ENCODE measurements around the gene MDGA2. TPM values are rescaled to one million over a fixed set of nuclear protein-coding genes. Genes with fewer than 3 reads are reported as not detected.

MDGA2 gene
- total and polyA plus RNA-seq, 9 of the 15 experiments (the other 6 are each of a cell fraction or from before 2014, with no cell fraction given), result 0.01 to 0.18 (median 0.03) TPM; not detected in 5

- TF ChIP-seq L3MBTL2 (IDR thresholded peaks at IDR 0.05) (no peak), MXI1 (IDR thresholded peaks at IDR 0.05; ENCODE audit: low read depth, low read length) (no peak), NFXL1 (CRISPR knock-in tag; IDR thresholded peaks at IDR 0.05) (no peak), PHF8 (IDR thresholded peaks at IDR 0.05; ENCODE audit: borderline replicate concordance, low read length) (no peak), NRF1 (conservative IDR thresholded peaks at IDR 0.05 in 1 of 2, IDR thresholded peaks at IDR 0.05 in 1 of 2) (no peak), ZNF311 (CRISPR knock-in tag; IDR thresholded peaks at IDR 0.05) (no peak), ILK (tag; IDR thresholded peaks at IDR 0.05; ENCODE audit: borderline replicate concordance, low read depth) (no peak), HMBOX1 (IDR thresholded peaks at IDR 0.05) (no peak), ZNF589 (CRISPR knock-in tag; IDR thresholded peaks at IDR 0.05; ENCODE audit: low read depth) (no peak), FUS (optimal IDR thresholded peaks at IDR 0.05; ENCODE audit: low read depth, low read length) (no peak)
- TF ChIP-seq, protein P1, sequence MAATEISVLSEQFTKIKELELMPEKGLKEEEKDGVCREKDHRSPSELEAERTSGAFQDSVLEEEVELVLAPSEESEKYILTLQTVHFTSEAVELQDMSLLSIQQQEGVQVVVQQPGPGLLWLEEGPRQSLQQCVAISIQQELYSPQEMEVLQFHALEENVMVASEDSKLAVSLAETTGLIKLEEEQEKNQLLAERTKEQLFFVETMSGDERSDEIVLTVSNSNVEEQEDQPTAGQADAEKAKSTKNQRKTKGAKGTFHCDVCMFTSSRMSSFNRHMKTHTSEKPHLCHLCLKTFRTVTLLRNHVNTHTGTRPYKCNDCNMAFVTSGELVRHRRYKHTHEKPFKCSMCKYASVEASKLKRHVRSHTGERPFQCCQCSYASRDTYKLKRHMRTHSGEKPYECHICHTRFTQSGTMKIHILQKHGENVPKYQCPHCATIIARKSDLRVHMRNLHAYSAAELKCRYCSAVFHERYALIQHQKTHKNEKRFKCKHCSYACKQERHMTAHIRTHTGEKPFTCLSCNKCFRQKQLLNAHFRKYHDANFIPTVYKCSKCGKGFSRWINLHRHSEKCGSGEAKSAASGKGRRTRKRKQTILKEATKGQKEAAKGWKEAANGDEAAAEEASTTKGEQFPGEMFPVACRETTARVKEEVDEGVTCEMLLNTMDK (IDR thresholded peaks at IDR 0.05; ENCODE audit: borderline replicate concordance, insufficient read depth, low read depth, low read length, poor library complexity, severe bottlenecking), result no peak
- TF ChIP-seq, protein P2, sequence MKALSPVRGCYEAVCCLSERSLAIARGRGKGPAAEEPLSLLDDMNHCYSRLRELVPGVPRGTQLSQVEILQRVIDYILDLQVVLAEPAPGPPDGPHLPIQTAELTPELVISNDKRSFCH (CRISPR knock-in tag; IDR thresholded peaks at IDR 0.05), result no peak
- TF ChIP-seq, protein P2 (tag; IDR thresholded peaks at IDR 0.05), result no peak
- DNase-seq (ENCODE audit: extremely low read depth in 1 of 4, low spot score in 3 of 4), result no peak
- Histone ChIP-seq H3K4me1 (replicated peaks in 1 of 2; ENCODE audit: control insufficient read depth in 2 of 2, insufficient read depth in 2 of 2, low read length in 2 of 2) (no peaks in the 10 kb centered on the region), H3K9me3 (replicated peaks; ENCODE audit: control insufficient read depth, insufficient read depth, low read depth, low read length) (no peaks in the 10 kb centered on the region), H3K27ac (ENCODE audit: extremely low read depth, low read depth, low read length) (no peak overlapping the region), H3K36me3 (ENCODE audit: control insufficient read depth, insufficient read depth, low read length) (no peaks in the 10 kb centered on the region), H4K20me1 (replicated peaks; ENCODE audit: control insufficient read depth, insufficient read depth, low read length) (no peaks in the 10 kb centered on the region), H2AFZ (ENCODE audit: low read depth, low read length) (no peak overlapping the region), H3K79me2 (ENCODE audit: control insufficient read depth, insufficient read depth, low read length) (no peaks in the 10 kb centered on the region), H3K9me1 (ENCODE audit: control insufficient read depth, insufficient read depth, low read length) (no peaks in the 10 kb centered on the region), H3K4me2 (ENCODE audit: insufficient read depth, low read length) (no peak overlapping the region), H3K9ac (ENCODE audit: insufficient read depth in 1 of 2, low read depth in 2 of 2, low read length in 2 of 2) (no peak overlapping the region), H3K4me3 (no peak overlapping the region), H3K27me3 (ENCODE audit: control insufficient read depth in 2 of 2, insufficient read depth in 2 of 2, low read length in 2 of 2) (no peaks in the 10 kb centered on the region)
- no peak for ATAC-seq
- CTCF ChIA-PET (ENCODE audit: low intra/inter-chr PET ratio), result no interaction called here
- BruUV-seq (replicated peaks), result no TSS peak
- in situ Hi-C loops (cut with MboI), result no loop called here
- FAIRE-seq, result no peak
- POLR2A ChIA-PET, result no interaction called here
- WGBS (ENCODE audit: insufficient coverage, low coverage, missing lambda C conversion rate), result 0% methylated on average over 3 of the region's 3 CpGs
- intact Hi-C loops (cut with micrococcal nuclease), result no loop called here
Measured at GRCh38 chr14:47520382-47520781, 155.0 kb downstream of the MDGA2 start.

Data from K562 (cell line).